HTERT RPE-1 (cell line): ENCODE data around the gene ZBTB25.

Source experiments
- in situ Hi-C: fragments of 300-500 bp; cut with MboI; formaldehyde crosslinking; loops from 4 replicates; pipeline ENCODE4 v1.14.3; 2020; ENCODE audit warnings: low sequenced_read_pairs

The ZBTB25 gene

GRCh38 chr14:64405295-64405694 lies 98.3 kb downstream of the ZBTB25 start:
- in situ Hi-C loops: no loop called here

- in situ Hi-C loops: no loop called here
These were observed 101.7 kb downstream of the ZBTB25 start for GRCh38 chr14:64401949-64402348.

- in situ Hi-C loops: no loop called here
These were observed 102.7 kb downstream of the ZBTB25 start for GRCh38 chr14:64400829-64401459.
